D721Med (cell line): ENCODE data around the gene AK2.
A peak's percentile ranks its signal among the peaks of the same experiment; 100 is the strongest.

Experiments used
- DNase-seq: peaks from one replicate; pipeline ENCODE4 v3.0.0; 2011; ENCODE audit warnings: low spot score; ENCODE audit not compliant: insufficient read length
- FAIRE-seq: peaks from 2 replicates; lab custom pipeline; 2011; peaks lifted over from hg19 to GRCh38; lab: Jason Lieb, UNC
- CTCF ChIP-seq: IDR thresholded peaks from 2 replicates; pipeline ENCODE4 v1.5.1; 2012; ENCODE audit warnings: mild to moderate bottlenecking, control low read depth; ENCODE audit not compliant: insufficient read depth; ENCODE audit errors: missing control alignments

Gene AK2

GRCh38 chr1:33061834-33062233 is 25.2 kb upstream of the AK2 start:
- DNase-seq = no peak
- FAIRE-seq = no peak
- TF ChIP-seq CTCF = no peak

- no peak for FAIRE-seq
- DNase-seq = no peak
- TF ChIP-seq CTCF = no peak
Observed at GRCh38 chr1:33060579-33061083, 23.9 kb upstream of the AK2 start.

- DNase-seq (no peak), FAIRE-seq (no peak)
- no peak for TF ChIP-seq CTCF
Observed at GRCh38 chr1:33057095-33057494, 20.4 kb upstream of the AK2 start.

- FAIRE-seq = no peak
- DNase-seq = no peak
- TF ChIP-seq CTCF = no peak
Observed at GRCh38 chr1:33056426-33056825, 19.7 kb upstream of the AK2 start.

GRCh38 chr1:33055210-33056008 is 18.7 kb upstream of the AK2 start:
- DNase-seq (peak; percentile 50), FAIRE-seq (no peak)
- TF ChIP-seq CTCF = peak; percentile 58

- no peak for TF ChIP-seq CTCF
- DNase-seq (no peak), FAIRE-seq (no peak)
Observed at GRCh38 chr1:33050221-33051076, 13.8 kb upstream of the AK2 start.
